Vagina (tissue), 2 donors: ENCODE measurements around the gene RHBG. TPM values are rescaled to one million over a fixed set of nuclear protein-coding genes. Genes with fewer than 3 reads are reported as not detected.

Experiments
- DNase-seq, 2 donors: peaks; one replicate each; pipeline ENCODE4 v3.0.0-alpha.2; 2017; ENCODE audit errors: extremely low spot score in 2 of 2
- H3K27ac ChIP-seq: fragments of 200-600 bp; sonication (generic); one replicate; pipeline ENCODE4 v1.5.1; 2019
- H3K27me3 ChIP-seq: fragments of 200-600 bp; sonication (generic); one replicate; pipeline ENCODE4 v1.5.1; 2019
- H3K36me3 ChIP-seq, 2 donors: fragments of 200-600 bp; sonication (generic); one replicate each; pipeline ENCODE4 v1.5.1; 2017 to 2019
- H3K4me1 ChIP-seq: fragments of 200-600 bp; sonication (generic); one replicate; pipeline ENCODE4 v1.5.1; 2019
- H3K4me3 ChIP-seq, 2 donors: fragments of 200-600 bp; sonication (generic); 1 replicate in 1 of 2; 2 replicates in 1 of 2; pipeline ENCODE4 v1.5.1; 2016 to 2019
- H3K9me3 ChIP-seq: fragments of 200-600 bp; sonication (generic); one replicate; pipeline ENCODE4 v1.5.1; 2019
- POLR2A ChIP-seq, 2 donors: fragments of 450-650 bp; IDR thresholded peaks; one replicate each; pipeline ENCODE4 v1.6.1; 2017; ENCODE audit warnings: antibody characterized with exemption in 2 of 2, mild to moderate bottlenecking in 2 of 2, moderate library complexity in 2 of 2
- POLR2AphosphoS5 ChIP-seq, 2 donors: sonication (generic); formaldehyde crosslinking; IDR thresholded peaks; one replicate each; pipeline ENCODE4 v1.9.0; 2017; ENCODE audit warnings: antibody characterized with exemption in 2 of 2, mild to moderate bottlenecking in 2 of 2, low read depth in 1 of 2; ENCODE audit not compliant: insufficient read depth in 1 of 2
- intact Hi-C: fragments of 100-400 bp; cut with DNase I; formaldehyde crosslinking; loops from one replicate; pipeline ENCODE4 v1.15.1; 2023
- total RNA-seq: library from RNA; depleted of rRNA; stranded (reverse); fragments of >200 nt; gene quantifications from one replicate; pipeline ENCODE4 v1.2.3, GENCODE V29; 2016
- TF ChIP-seq, protein P1 (sequence below), 3 experiments: fragments of 450-650 bp in 2 of 3; fragments of 200-600 bp in 1 of 3; sonication (generic) in 1 of 3; IDR thresholded peaks; one replicate each; pipeline ENCODE4 v1.5.1; 2017 to 2019; ENCODE audit warnings: antibody characterized with exemption in 3 of 3, mild to moderate bottlenecking in 2 of 3, moderate library complexity in 2 of 3

RHBG gene
- total RNA-seq, 1 donor from 2014 or later = not detected

DNA sequence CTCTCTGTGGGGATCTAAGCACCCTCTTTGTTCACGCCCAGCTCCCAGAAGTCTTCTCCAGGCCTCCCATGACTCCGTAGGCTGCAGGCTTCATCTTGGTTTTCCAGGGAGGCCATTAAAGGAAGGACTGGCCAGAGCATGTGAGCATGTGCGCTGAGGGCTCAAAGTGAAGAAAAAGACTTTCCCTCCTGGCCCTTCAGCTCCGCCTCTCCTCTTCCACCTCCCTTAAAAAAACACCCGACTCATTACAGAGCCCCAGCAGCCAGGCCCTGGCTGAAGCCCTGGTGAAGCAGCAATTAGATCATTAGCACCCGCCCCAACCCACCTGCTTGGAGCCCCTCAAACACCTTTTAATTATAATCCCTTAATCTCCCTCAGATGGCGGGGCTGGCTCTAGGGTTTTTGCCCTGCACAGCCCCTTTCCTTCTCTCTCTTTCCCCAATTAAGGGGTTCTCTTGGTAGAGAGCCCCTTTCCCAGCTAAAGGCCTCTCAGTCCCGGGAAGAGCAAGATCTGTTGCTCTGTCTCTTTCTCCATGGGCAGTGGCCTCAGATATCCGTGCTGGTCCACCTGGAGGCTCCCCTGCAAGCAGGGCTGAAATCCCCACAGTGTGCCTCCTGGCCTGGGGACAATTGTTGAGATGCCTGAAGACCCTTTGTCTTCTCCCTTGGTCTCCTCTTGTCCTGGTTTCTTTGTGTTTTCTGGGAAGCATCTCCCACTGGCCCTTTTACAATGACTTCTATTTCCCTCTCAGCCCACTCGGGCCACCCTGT is 30.5 kb downstream of the RHBG start:
- Histone ChIP-seq H3K36me3 (no peaks in the 10 kb centered on the region), H3K27ac (no peak overlapping the region), H3K4me3 (no peak overlapping the region), H3K9me3 (no peaks in the 10 kb centered on the region), H3K27me3 (no peaks in the 10 kb centered on the region), H3K4me1 (no peaks in the 10 kb centered on the region)
- no peak for TF ChIP-seq POLR2A (IDR thresholded peaks at IDR 0.05)
- no peak for TF ChIP-seq POLR2AphosphoS5 (IDR thresholded peaks at IDR 0.05; ENCODE audit: insufficient read depth in 1 of 2, low read depth in 1 of 2)
- TF ChIP-seq, protein P1, sequence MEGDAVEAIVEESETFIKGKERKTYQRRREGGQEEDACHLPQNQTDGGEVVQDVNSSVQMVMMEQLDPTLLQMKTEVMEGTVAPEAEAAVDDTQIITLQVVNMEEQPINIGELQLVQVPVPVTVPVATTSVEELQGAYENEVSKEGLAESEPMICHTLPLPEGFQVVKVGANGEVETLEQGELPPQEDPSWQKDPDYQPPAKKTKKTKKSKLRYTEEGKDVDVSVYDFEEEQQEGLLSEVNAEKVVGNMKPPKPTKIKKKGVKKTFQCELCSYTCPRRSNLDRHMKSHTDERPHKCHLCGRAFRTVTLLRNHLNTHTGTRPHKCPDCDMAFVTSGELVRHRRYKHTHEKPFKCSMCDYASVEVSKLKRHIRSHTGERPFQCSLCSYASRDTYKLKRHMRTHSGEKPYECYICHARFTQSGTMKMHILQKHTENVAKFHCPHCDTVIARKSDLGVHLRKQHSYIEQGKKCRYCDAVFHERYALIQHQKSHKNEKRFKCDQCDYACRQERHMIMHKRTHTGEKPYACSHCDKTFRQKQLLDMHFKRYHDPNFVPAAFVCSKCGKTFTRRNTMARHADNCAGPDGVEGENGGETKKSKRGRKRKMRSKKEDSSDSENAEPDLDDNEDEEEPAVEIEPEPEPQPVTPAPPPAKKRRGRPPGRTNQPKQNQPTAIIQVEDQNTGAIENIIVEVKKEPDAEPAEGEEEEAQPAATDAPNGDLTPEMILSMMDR (IDR thresholded peaks at IDR 0.05) = no peak
- DNase-seq = no peak
- intact Hi-C loops = no loop called here

DNA sequence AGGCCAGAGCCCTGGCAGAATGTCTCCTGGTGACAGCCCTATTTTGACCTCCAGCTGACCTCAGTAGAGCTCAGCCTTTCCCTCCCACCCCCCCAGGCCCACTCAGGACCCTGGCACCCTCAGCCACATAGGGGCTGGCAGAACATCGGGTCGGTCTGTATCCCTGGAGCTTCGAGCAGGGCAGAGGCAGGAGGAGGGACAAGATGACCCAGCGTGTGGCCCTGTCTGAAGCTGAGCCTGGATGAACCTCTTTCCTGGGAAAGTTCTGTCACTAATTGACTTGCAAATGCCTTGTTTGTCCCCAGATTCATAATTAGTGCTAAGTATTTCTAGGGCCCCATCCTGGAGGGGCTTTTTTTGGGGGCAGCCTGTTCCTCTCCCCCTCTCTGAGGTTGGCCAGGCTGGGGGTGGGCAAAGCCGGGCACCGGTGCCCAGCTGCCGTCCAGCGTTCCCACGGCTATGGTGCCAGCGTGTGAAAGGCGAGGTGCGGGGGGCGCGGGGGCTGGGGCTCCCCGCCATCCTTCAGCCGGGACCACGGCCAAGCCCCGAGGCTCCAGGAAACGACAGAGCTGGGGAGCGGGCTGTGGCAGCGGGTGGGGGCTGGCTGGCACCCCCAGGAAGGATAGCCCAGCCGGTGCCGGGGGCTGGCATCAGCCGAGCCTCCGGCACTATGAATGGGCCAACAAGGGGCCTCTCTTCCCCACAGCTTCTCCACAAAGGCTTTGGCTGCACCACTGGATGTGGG is 31.4 kb downstream of the RHBG start:
- Histone ChIP-seq H3K27ac (no peak overlapping the region), H3K4me3 (no peak overlapping the region), H3K4me1 (no peaks in the 10 kb centered on the region), H3K36me3 (no peaks in the 10 kb centered on the region), H3K9me3 (no peaks in the 10 kb centered on the region), H3K27me3 (no peaks in the 10 kb centered on the region)
- DNase-seq = no peak
- no peak for TF ChIP-seq POLR2AphosphoS5 (IDR thresholded peaks at IDR 0.05; ENCODE audit: insufficient read depth in 1 of 2, low read depth in 1 of 2)
- no peak for TF ChIP-seq POLR2A (IDR thresholded peaks at IDR 0.05)
- TF ChIP-seq, protein P1 (IDR thresholded peaks at IDR 0.05) = no peak
- intact Hi-C loops = no loop called here

DNA sequence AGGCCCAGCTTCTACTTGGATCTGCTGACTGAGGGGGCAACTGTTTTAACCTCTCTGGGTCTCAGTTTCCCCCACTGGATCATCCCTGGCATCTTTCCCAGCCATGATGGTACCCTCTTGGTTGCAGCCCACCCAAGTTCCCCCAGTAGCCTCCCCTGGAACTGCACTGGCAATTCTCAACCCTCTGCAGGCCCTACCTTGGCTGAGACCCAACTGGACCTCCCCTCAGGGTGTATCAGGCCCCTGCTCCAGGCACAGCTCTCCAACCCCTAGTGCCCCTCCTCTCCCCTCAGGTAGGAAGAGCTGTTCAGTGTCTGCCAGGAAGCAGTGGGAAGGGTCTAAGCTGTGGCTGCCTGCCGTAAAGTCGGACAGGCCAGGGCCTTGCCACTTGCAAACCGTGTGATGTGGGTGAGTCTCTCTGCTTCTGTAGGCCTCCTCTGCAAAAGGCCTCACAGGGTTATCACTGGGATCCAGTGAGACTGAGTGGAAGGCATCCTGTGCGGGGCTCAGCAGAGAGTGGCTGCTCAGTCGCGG is 32.1 kb downstream of the RHBG start:
- Histone ChIP-seq H3K27me3 (no peaks in the 10 kb centered on the region), H3K4me1 (no peaks in the 10 kb centered on the region), H3K36me3 (no peaks in the 10 kb centered on the region), H3K4me3 (no peak overlapping the region), H3K9me3 (no peaks in the 10 kb centered on the region), H3K27ac (no peak overlapping the region)
- intact Hi-C loops = no loop called here
- DNase-seq = no peak
- TF ChIP-seq, protein P1 (IDR thresholded peaks at IDR 0.05) = no peak
- no peak for TF ChIP-seq POLR2A (IDR thresholded peaks at IDR 0.05)
- no peak for TF ChIP-seq POLR2AphosphoS5 (IDR thresholded peaks at IDR 0.05; ENCODE audit: insufficient read depth in 1 of 2, low read depth in 1 of 2)

DNA sequence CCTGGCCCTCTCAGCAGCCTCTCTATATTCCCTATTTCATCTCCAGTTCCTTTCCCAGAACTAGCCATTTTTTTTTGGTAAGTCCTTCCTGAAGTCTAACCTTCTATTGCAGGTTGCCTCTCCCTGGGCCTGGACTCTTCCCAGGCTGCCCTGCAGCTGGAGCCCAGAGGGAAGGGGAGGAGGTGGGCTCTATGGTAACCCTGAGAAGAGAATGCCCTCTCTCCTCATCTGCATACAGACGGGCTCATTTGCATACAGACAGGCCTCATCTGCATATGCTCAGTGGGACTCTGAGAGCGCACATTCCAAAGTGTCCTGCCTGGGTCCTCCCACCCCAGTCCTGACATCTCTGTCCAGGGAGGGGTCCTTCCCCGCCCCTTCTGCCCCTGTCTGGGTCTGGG is 32.7 kb downstream of the RHBG start:
- no peaks in the 10 kb centered on the region for H3K4me1 ChIP-seq
- H3K4me3 ChIP-seq = no peak overlapping the region
- TF ChIP-seq POLR2AphosphoS5 (IDR thresholded peaks at IDR 0.05; ENCODE audit: insufficient read depth in 1 of 2, low read depth in 1 of 2) (no peak), POLR2A (IDR thresholded peaks at IDR 0.05) (no peak)
- TF ChIP-seq, protein P1 (IDR thresholded peaks at IDR 0.05) = no peak
- intact Hi-C loops = no loop called here
- H3K9me3 ChIP-seq = no peaks in the 10 kb centered on the region
- DNase-seq = no peak
- H3K27me3 ChIP-seq = no peaks in the 10 kb centered on the region
- H3K27ac ChIP-seq = no peak overlapping the region
- H3K36me3 ChIP-seq = no peaks in the 10 kb centered on the region
